ENCODE measurements around the gene CNNM4. TPM values are rescaled to one million over a fixed set of nuclear protein-coding genes. Genes with fewer than 3 reads are reported as not detected.
"Not testable (repeated sequence)": the region's sequence is repeated elsewhere in the genome, so short reads cannot be mapped to it uniquely, and the experiment has no call there.

CNNM4 gene
- polyA plus RNA-seq, 3 donors: 0.79 to 4.1 (median 2.1) TPM

DNA sequence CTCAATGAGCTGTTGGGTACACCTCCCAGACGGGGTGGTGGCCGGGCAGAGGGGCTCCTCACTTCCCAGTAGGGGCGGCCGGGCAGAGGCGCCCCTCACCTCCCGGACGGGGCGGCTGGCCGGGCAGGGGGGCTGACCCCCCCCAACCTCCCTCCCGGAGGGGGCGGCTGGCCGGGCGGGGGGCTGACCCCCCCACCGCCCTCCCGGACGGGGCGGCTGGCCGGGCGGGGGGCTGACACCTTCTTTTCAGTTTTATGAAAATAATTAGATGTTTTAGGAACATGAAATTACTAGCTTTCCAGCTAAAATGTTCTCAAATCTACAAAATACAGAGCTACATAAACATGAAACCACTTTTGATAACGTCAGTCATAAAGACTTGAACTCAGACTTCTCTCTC lies 45.2 kb downstream of the CNNM4 start:
- WGBS, 3 donors: 92 to 96% (median 95%) methylated on average over 11 to 16 of the region's 20 CpGs
- H3K27ac ChIP-seq (ENCODE audit: low read depth, low read length): not testable (repeated sequence)

DNA sequence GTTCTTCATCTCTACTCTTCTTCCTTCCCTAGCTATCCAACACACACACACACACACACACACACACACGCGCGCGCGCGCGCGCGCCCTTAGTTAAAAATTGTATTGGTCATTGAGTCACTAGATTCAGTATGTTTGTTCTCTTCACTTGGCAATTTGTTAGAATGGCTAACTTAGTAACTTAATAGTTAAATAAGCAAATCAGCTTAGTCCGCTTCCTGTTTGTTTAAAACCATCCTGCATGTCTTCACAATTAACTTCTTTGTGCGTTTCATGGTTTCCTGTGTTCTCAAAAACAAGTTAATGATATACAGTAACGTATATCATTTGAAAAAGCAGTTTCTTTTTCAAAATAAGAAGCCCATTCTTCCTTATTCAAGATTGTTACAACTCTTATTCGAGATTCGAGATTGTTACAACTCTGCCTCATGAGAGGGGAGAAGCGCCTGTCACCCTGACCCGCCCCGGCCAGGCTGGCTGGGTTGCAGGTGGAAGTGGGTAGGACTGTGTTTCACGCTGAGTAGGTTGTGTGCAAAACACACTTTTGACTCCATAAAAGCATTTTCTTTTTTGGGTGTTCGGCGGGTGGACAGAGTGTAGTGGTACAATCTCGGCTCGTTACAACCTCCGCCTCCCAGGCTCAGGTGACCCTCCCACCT lies 45.9 kb downstream of the CNNM4 start:
- WGBS, 3 donors: 86 to 88% (median 87%) methylated on average over 23 of the region's 23 CpGs
- no peak overlapping the region for H3K27ac ChIP-seq (ENCODE audit: low read depth, low read length)

DNA sequence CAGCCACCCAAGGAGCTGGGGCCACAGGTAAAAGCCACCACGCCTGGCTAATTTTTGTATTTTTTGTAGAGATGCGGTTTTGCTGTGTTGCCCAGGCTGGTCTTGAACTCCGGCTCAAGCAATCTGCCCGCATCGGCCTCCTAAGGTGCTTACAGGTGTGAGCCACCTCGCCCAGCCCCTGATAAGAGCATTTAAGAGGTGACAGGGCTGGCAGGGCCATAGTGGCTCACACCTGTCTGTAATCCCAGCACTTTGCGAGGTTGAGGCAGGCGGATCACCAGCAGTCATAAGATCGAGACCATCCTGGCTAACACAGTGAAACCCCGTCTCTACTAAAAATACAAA lies 46.4 kb downstream of the CNNM4 start:
- WGBS, 3 donors: 78 to 95% (median 94%) methylated on average over 10 of the region's 10 CpGs
- no peak overlapping the region for H3K27ac ChIP-seq (ENCODE audit: low read depth, low read length)

GRCh38 chr2:96808176-96808837 lies 47.6 kb downstream of the CNNM4 start:
- no peak overlapping the region for H3K27ac ChIP-seq (ENCODE audit: low read depth, low read length)
- WGBS, 3 donors: 75 to 91% (median 88%) methylated on average over 10 of the region's 10 CpGs

DNA sequence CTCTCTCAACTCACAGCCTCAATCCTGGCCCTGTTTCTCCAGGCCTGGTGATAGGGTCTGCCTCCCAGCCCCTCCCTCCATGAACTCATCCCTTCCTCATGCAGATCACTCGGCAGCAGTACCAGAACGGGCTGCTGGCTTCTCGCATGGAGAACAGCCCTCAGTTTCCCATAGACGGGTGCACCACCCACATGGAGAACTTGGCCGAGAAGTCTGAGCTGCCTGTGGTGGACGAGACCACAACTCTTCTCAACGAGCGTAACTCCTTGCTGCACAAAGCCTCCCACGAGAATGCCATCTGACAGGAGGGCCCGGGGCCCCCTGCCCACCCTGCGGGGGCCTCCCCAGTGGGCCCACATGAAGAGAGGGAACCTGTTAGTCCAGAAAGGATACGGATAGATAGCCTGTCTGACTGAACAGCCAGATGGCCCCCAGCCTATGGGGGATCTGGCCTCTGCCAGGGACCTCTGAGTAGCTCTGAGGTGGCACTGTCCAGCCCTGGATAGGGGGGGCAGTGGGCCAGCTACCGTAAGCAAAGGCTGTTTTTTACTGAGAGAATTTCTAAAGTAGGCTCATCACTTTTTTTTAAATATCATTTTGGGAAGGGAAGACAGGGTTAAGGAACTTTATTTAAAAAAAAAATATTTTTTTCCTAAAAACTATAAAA lies 48.6 kb downstream of the CNNM4 start:
- no peak overlapping the region for H3K27ac ChIP-seq (ENCODE audit: low read depth, low read length)
- 81 to 90% (median 89%) methylated on average over 13 of the region's 13 CpGs for WGBS, 3 donors

DNA sequence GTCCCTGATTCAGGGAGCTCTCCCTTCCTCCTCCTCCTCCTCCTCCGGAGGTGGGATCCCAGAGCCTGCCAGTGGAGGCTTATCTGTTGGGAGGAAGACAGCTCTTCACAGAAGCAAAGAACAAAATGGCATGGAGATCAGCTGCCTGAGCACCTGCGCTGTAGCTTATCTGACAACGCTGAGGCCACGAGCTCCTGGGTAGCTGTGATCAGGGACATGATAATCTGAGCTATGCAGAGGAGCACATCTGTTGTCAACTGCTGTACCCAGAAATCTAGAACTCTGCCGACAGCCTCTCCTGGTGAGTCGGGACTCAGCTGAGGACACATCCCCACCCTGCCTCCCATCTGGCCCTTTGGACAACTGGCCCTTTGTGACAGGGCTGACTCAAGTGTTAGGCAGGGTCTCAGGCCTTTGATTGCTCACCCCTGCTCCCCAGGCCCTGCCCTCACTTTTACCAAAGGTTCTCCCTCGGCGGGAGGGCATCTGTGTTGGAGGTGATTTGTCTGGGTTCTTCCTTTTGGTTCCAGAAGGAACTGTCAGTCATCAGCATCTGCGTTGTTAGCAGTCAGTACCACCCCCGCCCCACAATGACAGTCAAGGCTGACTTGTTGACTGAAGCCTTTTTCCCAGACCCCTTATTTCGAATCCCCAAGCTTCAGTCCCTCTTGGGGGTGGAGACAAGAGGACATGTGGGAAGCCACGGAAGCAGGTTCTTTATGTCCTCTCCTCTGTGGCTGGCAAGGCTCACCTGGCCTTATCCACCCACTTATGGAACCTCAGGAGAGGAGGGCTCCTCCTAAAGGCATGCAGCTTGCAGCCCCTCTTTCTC lies 49.5 kb downstream of the CNNM4 start:
- WGBS, 3 donors: 82 to 88% (median 86%) methylated on average over 12 of the region's 12 CpGs
- H3K27ac ChIP-seq (ENCODE audit: low read depth, low read length): no peak overlapping the region

- WGBS, 3 donors: 78 to 95% (median 91%) methylated on average over 5 of the region's 5 CpGs
- H3K27ac ChIP-seq (ENCODE audit: low read depth, low read length): no peak overlapping the region
These were observed 50.1 kb downstream of the CNNM4 start for GRCh38 chr2:96810783-96811192.

- no peak overlapping the region for H3K27ac ChIP-seq (ENCODE audit: low read depth, low read length)
These were observed 51.2 kb downstream of the CNNM4 start for GRCh38 chr2:96811917-96812316.

DNA sequence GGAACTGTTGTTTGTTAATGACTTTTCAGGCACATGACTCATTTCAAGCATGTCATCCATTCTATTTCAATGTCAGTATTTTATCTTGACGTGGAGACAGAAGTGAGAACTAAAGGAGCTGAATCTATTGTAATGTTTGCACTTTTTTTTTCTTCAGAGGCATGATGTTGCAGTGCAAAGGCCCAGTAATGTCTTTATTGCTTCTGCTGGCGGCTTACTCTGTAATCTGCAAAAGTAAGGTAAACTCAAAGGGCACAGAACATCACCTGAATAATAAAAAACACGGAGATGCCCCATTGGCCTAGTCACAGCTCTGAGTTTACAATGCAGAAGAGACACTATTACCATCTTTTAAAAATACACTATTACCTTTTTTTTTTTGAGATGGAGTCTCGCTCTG lies 53.0 kb downstream of the CNNM4 start:
- H3K27ac ChIP-seq (ENCODE audit: low read depth, low read length): no peak overlapping the region
- 85 to 94% (median 93%) methylated on average over 4 of the region's 4 CpGs for WGBS, 3 donors

More at GRCh38 chr2:96811917-96812316, 51.2 kb downstream of the CNNM4 start:
- 38 to 45% (median 40%) methylated on average over 3 of the region's 3 CpGs for WGBS, 3 donors

GRCh38 chr2:96815326-96816126 lies 54.8 kb downstream of the CNNM4 start:
- 2% methylated on average over 55 to 60 of the region's 60 CpGs for WGBS, 3 donors
- H3K27ac ChIP-seq (ENCODE audit: low read depth, low read length): no peak overlapping the region

DNA sequence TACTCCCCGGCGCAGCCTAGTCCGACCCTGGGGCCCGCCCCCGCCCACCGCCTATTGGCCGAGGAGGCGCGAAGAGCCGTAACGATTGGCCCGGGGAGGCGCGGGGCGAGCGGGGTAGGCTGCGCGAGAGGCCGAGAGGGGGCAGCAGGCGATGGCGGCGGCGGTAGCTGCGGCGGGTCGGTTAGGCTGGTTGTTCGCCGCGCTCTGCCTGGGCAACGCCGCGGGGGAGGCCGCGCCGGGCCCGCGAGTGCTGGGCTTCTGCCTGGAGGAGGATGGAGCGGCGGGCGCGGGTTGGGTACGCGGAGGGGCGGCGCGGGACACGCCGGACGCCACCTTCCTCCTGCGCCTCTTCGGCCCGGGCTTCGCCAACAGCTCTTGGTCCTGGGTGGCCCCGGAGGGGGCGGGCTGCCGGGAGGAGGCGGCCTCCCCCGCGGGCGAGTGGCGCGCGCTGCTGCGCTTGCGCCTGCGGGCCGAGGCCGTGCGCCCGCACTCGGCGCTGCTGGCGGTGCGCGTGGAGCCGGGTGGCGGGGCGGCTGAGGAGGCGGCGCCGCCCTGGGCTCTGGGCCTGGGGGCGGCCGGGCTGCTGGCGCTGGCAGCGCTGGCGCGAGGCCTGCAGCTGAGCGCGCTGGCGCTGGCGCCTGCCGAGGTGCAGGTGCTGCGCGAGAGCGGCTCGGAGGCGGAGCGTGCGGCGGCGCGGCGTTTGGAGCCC lies 55.6 kb downstream of the CNNM4 start, which contains the start of gene CNNM3:
TSS of gene CNNM3 (plus strand) at position 142 of the 709 bp plus-strand sequence. CDS start at position 152, 10 bp downstream.
- 0% methylated on average over 55 to 101 of the region's 103 CpGs for WGBS, 3 donors
- no peak within 1 kb of the TSS for H3K27ac ChIP-seq (ENCODE audit: low read depth, low read length)

- 2 to 5% (median 3%) methylated on average over 74 to 89 of the region's 89 CpGs for WGBS, 3 donors
- no peak overlapping the region for H3K27ac ChIP-seq (ENCODE audit: low read depth, low read length)
These were observed 56.4 kb downstream of the CNNM4 start for GRCh38 chr2:96816836-96817702.

DNA sequence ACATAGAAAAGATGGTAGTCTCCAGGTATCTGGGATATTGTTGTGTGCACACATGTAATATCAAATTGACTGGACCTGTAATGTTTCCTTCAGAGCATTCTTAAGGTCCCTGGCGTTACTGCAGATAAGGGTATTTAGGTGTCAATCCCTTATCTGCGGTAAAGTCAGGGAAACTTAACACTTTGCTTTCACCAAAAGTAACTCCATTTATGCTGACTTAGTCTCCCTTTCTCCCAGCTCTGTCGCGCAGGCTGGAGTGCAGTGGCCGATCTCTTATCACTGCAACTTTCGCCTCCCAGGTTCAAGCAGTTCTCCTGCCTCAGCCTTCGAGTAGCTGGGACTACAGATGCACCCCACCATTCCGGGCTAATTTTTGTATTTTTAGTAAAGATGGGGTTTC lies 57.2 kb downstream of the CNNM4 start:
- H3K27ac ChIP-seq (ENCODE audit: low read depth, low read length): no peak overlapping the region
- WGBS, 3 donors: 48 to 91% (median 86%) methylated on average over 8 of the region's 8 CpGs

DNA sequence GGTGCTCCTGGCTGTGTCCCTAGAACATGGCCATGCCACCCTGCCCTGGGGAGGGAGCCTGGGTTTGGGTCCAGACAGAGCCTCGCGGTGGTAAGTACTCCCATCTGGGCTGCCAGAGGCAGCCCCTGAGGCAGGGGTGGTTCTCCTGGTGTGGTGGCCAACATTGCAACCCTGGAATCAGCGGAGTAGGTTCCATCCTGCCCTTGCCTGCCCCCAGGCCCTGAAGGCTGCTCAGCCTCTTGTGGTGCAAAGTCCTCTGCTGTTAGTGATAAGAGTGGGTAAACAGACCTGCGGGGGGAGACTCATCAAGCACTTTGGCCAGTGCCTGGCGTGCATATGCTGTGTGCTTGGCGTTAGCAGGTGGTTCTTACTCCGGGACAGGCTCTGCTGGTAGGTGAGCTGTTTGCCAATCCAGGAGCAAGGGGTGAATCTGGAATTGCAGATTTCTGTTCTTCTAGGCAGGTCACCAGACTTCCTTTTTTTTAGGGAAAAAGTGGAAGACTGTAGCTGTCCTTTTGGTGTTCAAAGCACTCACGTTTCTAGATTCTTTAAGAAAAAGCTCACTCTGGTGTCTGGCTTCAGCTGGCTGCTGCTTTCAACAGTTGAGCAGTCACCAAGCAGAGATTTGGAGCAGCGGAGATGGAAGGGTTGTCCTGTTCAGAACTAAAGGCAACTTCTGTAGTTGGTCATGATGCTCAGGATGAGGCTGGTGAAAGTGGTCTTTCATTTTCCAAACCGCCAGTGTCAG lies 58.6 kb downstream of the CNNM4 start:
- no peak overlapping the region for H3K27ac ChIP-seq (ENCODE audit: low read depth, low read length)
- 42 to 78% (median 76%) methylated on average over 10 of the region's 10 CpGs for WGBS, 3 donors

DNA sequence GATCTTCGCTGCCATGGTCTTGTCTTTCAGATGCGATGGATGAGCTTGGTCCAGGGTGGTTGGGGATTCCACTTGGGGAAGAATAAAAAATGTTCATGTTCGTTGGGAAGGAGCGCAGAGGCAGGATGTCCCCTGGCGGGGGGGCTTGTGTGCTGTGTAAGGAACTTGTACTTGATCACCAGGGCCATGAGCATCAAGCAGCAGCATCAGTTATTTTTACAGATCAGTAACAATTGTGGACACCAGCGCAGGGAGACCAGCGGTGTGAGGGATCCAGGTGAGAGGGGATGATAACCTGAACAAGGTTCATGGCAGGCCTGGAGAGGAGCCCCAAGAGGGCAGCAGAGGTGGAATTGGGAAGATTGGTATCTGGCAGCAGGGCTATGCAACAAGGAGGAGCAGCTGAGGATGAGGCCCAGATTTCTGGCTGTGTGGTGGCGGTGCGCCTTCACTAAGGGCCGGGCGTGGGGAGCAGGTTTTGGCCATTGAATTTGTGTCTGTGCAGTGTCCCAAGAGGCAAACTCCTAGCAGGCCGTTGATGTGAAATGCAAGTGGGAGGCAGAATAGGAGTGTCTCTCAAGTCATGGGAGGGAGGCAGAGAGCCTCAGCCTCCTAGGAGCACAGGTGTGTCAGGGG lies 59.3 kb downstream of the CNNM4 start:
- 75 to 87% (median 84%) methylated on average over 12 of the region's 12 CpGs for WGBS, 3 donors
- no peak overlapping the region for H3K27ac ChIP-seq (ENCODE audit: low read depth, low read length)

Measured in adipose tissue (tissue), 3 donors.